Right atrium auricular region (tissue), 2 donors: ENCODE data around the gene DYNLT2. TPM values are rescaled to one million over a fixed set of nuclear protein-coding genes. Genes with fewer than 3 reads are reported as not detected.

Experiments
- DNase-seq: peaks from one replicate; pipeline ENCODE4 v3.0.0-alpha.2; 2019; ENCODE audit warnings: low spot score
- H3K27ac ChIP-seq, 2 donors: fragments of 200-600 bp; sonication (generic); 1 replicate in 1 of 2; 2 replicates in 1 of 2; pipeline ENCODE4 v1.5.1; 2016 to 2019
- H3K27me3 ChIP-seq, 2 donors: fragments of 200-600 bp; sonication (generic); one replicate each; pipeline versions ENCODE4 v1.5.1 to v1.6.0; 2017 to 2019
- H3K36me3 ChIP-seq: fragments of 200-600 bp; sonication (generic); one replicate; pipeline ENCODE4 v1.5.1; 2016
- H3K4me1 ChIP-seq, 2 donors: fragments of 200-600 bp; sonication (generic); one replicate each; pipeline versions ENCODE4 v1.5.1 to v1.6.0; 2017 to 2019
- H3K4me3 ChIP-seq, 2 donors: fragments of 200-600 bp; sonication (generic); 1 replicate in 1 of 2; 2 replicates in 1 of 2; pipeline ENCODE4 v1.5.1; 2017 to 2019; ENCODE audit warnings: mild to moderate bottlenecking in 1 of 2, moderate library complexity in 1 of 2
- H3K9me3 ChIP-seq, 2 donors: fragments of 200-600 bp; sonication (generic); one replicate each; pipeline ENCODE4 v1.5.1; 2019
- CTCF ChIP-seq, 2 donors: fragments of 200-600 bp; sonication (generic); IDR thresholded peaks; one replicate each; pipeline ENCODE4 v1.5.1; 2019; ENCODE audit warnings: antibody characterized with exemption in 2 of 2
- total RNA-seq, 2 donors: library from RNA; depleted of rRNA; stranded (reverse); fragments of >200 nt; gene quantifications; one replicate each; pipeline ENCODE4 v1.1.0, GENCODE V29; 2016

Gene DYNLT2
- total RNA-seq, 2 donors from 2014 or later = 0.20 to 0.33 TPM

GRCh38 chr6:169795196-169795595 is 43.8 kb upstream of the DYNLT2 start:
- Histone ChIP-seq H3K27ac (no peak overlapping the region), H3K36me3 (no peaks in the 10 kb centered on the region), H3K4me3 (no peak overlapping the region), H3K27me3 (no peaks in the 10 kb centered on the region), H3K4me1 (peaks cover 0 to 10% of the 10 kb centered on the region in 2 donors), H3K9me3 (no peaks in the 10 kb centered on the region)
- TF ChIP-seq CTCF (IDR thresholded peaks at IDR 0.05) = no peak
- DNase-seq = peak; percentile 18

GRCh38 chr6:169794317-169795055 is 43.1 kb upstream of the DYNLT2 start:
- no peak for TF ChIP-seq CTCF (IDR thresholded peaks at IDR 0.05)
- Histone ChIP-seq H3K4me1 (peaks cover 0 to 15% of the 10 kb centered on the region in 2 donors), H3K4me3 (no peak overlapping the region), H3K36me3 (no peaks in the 10 kb centered on the region), H3K9me3 (no peaks in the 10 kb centered on the region), H3K27ac (no peak overlapping the region), H3K27me3 (no peaks in the 10 kb centered on the region)
- peak; percentile 48 for DNase-seq

DNA sequence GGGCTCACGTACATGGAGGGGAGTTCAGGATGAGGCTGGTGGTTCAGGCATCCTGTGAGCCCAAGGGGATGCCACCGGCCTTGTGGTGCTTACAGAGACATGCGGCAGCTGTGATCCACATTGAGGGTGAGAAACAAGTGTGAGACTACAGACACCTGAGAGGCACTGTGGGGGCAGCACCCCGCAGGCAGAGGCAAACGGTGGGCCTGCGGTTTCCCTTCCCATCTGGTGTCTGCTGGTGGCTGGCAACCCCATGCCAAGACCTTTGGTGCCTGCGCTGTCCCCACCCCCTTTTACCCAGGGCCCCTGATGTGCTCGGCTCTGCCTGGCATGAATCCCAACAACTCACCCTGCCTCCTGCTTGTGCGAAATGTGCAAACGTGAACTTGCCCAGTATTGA is 42.0 kb upstream of the DYNLT2 start:
- DNase-seq = peak; percentile 46
- Histone ChIP-seq H3K36me3 (no peaks in the 10 kb centered on the region), H3K27ac (no peak overlapping the region), H3K9me3 (no peaks in the 10 kb centered on the region), H3K4me3 (no peak overlapping the region), H3K4me1 (peaks cover 0 to 15% of the 10 kb centered on the region in 2 donors), H3K27me3 (no peaks in the 10 kb centered on the region)
- TF ChIP-seq CTCF (IDR thresholded peaks at IDR 0.05) = no peak

DNA sequence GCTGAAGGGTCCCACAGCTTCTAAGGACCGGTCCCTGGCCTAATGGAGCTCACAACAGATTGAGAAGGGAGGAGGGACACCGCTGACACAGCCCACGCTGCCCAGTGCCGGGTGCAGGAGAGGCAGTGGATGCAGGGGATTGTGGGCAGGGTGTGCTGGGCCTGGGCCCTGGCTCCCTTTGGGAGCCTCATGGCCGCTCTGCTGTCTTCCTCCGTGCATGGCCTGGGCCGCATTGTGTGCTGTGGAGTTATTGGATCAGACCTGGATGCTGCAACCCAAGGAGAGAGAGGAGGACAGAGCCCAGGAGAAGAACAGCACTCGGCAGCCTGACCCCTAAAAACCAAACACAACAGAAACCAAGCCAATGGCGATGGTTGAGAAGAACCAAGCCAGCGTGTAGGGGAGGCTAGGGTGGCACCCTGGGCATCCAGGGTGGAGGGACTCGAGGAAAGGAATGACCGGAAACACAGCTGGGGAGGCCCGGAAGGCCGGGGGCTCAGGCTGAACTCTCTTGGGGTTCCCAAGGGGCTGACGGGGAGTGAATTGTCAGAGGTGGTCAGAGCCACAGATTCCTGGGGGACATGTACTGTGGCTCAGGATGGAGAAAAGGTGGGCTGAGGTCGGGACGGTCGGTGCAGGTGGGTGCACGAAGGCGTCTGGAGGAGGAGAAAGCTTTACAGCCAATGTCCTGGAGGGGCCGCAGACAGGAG is 41.1 kb upstream of the DYNLT2 start:
- DNase-seq = peak; percentile 21
- TF ChIP-seq CTCF (IDR thresholded peaks at IDR 0.05) = no peak

GRCh38 chr6:169791721-169792131 is 40.4 kb upstream of the DYNLT2 start:
- peaks cover 0 to 15% of the 10 kb centered on the region in 2 donors for H3K4me1 ChIP-seq
- no peak overlapping the region for H3K4me3 ChIP-seq
- no peak overlapping the region for H3K27ac ChIP-seq
- no peaks in the 10 kb centered on the region for H3K27me3 ChIP-seq
- H3K9me3 ChIP-seq = no peaks in the 10 kb centered on the region
- TF ChIP-seq CTCF (IDR thresholded peaks at IDR 0.05) = no peak
- no peak for DNase-seq
- no peaks in the 10 kb centered on the region for H3K36me3 ChIP-seq

More for the DNA sequence above, 41.1 kb upstream of the DYNLT2 start:
- Histone ChIP-seq H3K9me3 (no peaks in the 10 kb centered on the region), H3K27ac (no peak overlapping the region), H3K36me3 (no peaks in the 10 kb centered on the region), H3K4me3 (no peak overlapping the region), H3K4me1 (peaks cover 0 to 15% of the 10 kb centered on the region in 2 donors), H3K27me3 (no peaks in the 10 kb centered on the region)
